Measurements from ENCODE around the gene RNGTT.
A peak's percentile ranks its signal among the peaks of the same experiment; 100 is the strongest.
"Not testable (repeated sequence)": the region's sequence is repeated elsewhere in the genome, so short reads cannot be mapped to it uniquely, and the experiment has no call there.

RNGTT gene

GRCh38 chr6:88963139-88964090, at the start of gene RNGTT:
Gene RNGTT (minus strand): TSS chr6:88963618. CDS start chr6:88963409, 209 bp downstream.
- H3K4me3 ChIP-seq (ENCODE audit: low read depth, low read length) = peak within 1 kb of the TSS; percentile 96

- H3K4me3 ChIP-seq (ENCODE audit: low read depth, low read length) = no peak overlapping the region
Measured at GRCh38 chr6:89011436-89011835, 48.0 kb upstream of the RNGTT start.

- H3K4me3 ChIP-seq (ENCODE audit: low read depth, low read length) = no peak overlapping the region
Measured at GRCh38 chr6:89010825-89011224, 47.4 kb upstream of the RNGTT start.

- H3K4me3 ChIP-seq (ENCODE audit: low read depth, low read length) = no peak overlapping the region
Measured at GRCh38 chr6:89009624-89010059, 46.2 kb upstream of the RNGTT start.

DNA sequence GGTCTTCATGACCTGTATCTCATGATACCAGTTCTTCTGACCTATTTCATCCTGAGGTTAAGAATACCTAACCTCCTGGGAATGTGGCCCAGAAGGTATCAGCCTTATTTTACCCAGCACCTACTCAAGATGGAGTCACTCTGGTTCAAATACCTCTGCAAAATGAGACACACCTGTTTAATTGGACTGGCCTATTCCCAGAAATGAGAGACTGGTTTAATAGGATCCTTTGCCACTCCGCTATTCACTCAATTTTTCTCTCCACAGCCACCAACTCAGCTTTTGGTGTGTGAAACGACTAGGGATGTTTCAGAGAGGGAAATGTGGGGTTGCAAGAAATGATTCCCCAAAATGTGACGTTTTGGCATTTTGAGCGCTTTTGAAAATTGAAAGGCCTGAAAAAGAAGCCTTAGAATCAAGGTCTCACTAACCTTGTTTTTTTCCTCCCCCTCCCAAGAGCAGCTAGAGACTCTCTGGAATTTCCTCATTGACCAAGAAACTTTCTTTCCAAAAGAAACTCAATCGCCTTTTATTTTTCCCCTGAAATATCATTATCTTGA, 45.5 kb upstream of the RNGTT start:
- H3K4me3 ChIP-seq (ENCODE audit: low read depth, low read length) = no peak overlapping the region

DNA sequence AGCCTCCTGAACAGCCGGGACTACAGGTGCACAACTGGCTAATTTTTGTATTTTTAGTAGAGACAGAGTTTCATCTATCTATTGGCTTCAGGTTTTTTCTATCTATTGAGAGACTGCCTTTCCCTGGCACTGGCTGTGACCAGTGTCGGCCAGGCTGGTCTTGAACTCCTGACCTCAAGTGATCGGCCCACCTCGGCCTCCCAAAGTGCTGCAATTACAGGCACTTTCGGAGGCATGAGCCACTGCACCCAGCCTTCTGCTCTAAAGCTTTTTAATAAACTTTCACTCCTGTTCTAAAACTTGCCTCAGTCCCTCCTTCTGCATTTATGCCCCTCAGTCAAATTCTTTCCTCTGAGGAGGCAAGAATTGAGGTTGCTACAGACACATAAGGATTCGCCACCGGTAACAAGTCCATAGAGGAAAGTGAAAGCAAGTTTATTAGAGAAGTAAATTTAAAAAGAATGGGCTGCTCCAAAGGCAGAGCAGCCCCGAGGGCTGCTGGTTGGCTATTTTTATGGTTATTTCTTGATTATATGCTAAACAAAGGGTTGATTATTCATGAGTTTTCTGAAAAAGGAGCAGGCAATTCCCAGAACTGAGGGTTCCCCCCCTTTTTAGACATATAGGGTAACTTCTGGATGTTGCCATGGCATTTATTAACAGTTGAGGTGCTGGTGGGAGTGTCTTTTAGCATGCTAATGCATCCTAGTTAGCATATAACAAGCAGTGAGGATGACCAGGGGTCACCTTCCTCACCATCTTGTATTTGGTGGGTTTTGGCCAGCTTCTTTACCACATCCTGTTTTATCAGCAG, 44.8 kb upstream of the RNGTT start:
- H3K4me3 ChIP-seq (ENCODE audit: low read depth, low read length) = no peak overlapping the region

- no peak overlapping the region for H3K4me3 ChIP-seq (ENCODE audit: low read depth, low read length)
Measured at GRCh38 chr6:89007209-89008000, 44.0 kb upstream of the RNGTT start.

DNA sequence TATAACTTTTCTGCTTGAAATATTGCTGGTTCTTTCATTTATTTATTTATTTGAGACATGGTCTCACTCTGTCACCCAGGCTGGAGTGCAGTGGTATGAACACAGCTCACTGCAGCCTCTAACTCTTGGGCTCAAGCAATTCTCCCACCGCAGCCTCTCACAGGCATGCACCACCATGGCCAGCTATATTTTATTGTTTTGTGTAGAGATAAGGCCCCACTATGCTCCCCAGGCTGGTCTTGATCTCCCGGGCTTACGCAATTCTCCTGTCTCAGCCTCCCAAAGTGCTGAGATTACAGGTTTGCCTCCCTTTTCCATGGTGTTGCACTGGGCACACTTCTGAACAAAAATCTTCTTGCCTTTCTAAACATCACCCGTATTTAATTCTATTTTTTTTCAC, 39.1 kb upstream of the RNGTT start:
- no peak overlapping the region for H3K4me3 ChIP-seq (ENCODE audit: low read depth, low read length)

- no peak overlapping the region for H3K4me3 ChIP-seq (ENCODE audit: low read depth, low read length)
Measured at GRCh38 chr6:88997327-88997726, 33.9 kb upstream of the RNGTT start.

DNA sequence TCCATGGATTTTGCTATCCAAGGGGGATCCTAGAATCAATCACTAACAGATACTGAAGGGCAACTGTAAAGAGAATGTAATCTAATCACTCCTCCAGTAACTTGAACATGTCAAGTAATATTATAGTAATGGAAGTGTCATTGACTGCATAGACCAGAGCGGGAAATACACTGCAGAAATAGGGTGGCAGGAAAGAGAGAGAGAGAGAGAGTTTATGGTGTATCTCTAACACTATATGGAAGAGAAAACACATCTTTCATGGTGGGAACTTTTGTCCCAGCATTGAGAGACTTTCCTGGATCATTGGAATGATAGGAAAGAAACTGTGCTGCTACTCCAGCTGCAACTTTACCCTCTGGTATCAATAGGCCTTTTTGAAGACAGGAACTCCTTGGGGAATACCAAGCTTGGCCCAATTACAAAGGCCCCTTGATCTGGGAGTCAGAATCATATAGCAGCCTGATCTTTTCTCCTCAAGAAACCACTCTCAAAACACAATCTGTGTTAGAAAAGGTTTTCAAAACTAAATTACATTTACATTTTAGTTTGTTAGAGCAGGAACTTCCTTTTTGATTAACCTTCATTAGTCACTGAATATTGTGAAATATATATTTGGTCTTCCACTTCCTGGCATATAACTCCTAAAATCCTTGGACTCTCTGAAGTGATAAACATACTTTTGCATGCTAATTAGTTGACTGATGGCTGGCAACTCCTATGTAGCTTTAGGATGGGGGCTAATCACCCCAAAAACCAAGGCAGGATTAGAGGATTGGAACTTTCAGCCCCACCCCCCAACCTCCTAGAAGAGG, 29.5 kb upstream of the RNGTT start:
- no peak overlapping the region for H3K4me3 ChIP-seq (ENCODE audit: low read depth, low read length)

GRCh38 chr6:88989215-88989614, 25.8 kb upstream of the RNGTT start:
- no peak overlapping the region for H3K4me3 ChIP-seq (ENCODE audit: low read depth, low read length)

DNA sequence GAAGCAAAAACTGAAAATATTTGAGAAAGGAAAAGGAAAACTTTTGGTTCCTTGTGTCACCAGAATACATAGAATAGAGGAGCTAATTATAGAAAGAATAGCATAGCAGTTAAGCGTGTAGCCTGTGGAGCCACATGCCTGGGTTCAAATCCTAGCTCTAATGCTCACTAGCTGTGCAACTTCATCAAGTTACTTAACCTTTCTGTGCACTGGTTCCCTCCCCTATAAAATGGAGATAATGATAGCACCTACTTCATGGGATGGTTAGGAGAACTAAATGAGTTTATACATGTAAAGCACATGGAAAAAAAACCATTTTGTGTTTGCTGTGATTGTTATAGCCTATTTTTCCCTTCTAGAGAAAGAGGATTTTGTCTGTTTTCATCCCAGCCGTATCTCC, 24.5 kb upstream of the RNGTT start:
- H3K4me3 ChIP-seq (ENCODE audit: low read depth, low read length) = no peak overlapping the region

DNA sequence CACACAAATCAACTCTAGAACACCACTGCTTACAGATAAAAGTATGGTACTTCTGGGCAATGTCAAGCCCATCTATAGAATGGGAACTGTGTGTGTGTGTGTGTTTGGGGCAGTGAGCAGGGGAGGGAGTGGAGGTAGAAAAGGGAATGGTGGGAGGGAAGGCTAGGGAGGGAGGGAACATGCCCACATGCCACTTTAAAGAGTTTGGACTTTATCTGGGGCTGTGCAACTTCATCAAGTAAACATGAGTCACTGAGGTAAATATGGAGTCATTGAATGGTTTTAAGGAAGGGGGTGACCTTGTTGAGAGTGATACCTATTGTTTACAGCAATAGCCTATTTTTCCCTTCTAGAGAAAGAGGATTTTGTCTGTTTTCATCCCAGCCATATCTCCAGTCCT, 22.5 kb upstream of the RNGTT start:
- no peak overlapping the region for H3K4me3 ChIP-seq (ENCODE audit: low read depth, low read length)

GRCh38 chr6:88984606-88985005, 21.2 kb upstream of the RNGTT start:
- no peak overlapping the region for H3K4me3 ChIP-seq (ENCODE audit: low read depth, low read length)

DNA sequence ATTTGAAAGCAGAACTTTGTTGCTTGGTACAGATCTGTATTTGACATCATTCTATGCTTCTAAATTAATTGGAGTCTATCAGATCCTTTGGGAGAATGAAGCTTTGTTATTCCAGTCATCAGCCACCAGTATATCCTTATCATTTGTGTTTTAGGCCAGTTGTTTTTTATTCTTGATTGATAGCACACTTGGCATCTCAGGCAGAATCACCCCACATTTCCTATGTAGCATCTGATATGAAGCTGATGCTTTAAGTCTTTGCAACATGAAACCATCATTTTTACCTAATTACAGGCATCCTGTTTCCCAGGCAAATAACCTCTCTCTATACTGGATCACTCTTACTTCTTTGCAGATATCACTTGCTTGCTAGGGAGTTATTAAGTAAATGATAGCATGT, 20.7 kb upstream of the RNGTT start:
- no peak overlapping the region for H3K4me3 ChIP-seq (ENCODE audit: low read depth, low read length)

DNA sequence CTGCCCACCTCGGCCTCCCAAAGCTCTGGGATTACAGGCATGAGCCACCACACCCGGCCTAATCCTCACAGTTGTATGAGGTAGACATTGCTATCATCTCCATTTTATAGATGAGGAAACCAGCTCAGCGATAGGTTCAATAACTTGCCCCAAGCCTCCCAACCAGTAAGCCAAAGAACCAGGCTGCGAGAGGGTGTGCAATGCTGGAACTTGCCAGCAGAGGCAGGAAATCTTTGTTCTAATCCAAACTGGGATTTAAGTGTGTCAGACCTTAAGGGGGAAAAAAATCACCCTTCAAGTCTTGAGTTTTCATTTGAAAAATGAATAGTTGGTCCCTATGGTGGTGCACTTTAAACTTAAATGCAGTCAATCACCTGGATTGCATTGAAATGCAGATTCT, 20.1 kb upstream of the RNGTT start:
- no peak overlapping the region for H3K4me3 ChIP-seq (ENCODE audit: low read depth, low read length)

GRCh38 chr6:88983129-88983528, 19.7 kb upstream of the RNGTT start:
- H3K4me3 ChIP-seq (ENCODE audit: low read depth, low read length) = not testable (repeated sequence)

DNA sequence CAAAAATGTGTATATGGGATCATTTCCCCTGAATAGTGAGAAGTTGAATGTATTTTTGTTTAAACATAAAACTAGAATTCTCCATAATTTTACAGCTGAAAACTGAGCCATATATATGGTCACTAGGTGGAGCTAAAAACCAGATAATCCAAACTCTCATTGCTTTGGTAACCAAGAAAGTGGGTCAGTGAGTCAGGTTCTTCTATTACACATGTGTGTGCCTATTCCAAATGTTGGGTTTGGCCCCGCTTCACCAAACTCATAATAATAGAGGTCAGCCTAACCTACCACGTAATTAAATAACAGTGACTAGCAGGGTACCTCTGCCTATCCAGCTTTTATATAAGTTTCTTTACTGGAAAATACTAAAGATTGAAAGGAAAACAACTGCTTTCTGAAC, 19.3 kb upstream of the RNGTT start:
- H3K4me3 ChIP-seq (ENCODE audit: low read depth, low read length) = no peak overlapping the region

- H3K4me3 ChIP-seq (ENCODE audit: low read depth, low read length) = no peak overlapping the region
Measured at GRCh38 chr6:88975369-88975768, 12.0 kb upstream of the RNGTT start.

Measured in iPS-11a (cell line).